IPS-20b (cell line): ENCODE results near the gene ANKRD18B.
"Not testable (repeated sequence)": the region's sequence is repeated elsewhere in the genome, so short reads cannot be mapped to it uniquely, and the experiment has no call there.

Experiments
- H3K27ac ChIP-seq: one replicate; pipeline ENCODE4 v1.5.1; 2013; ENCODE audit warnings: low read length
- H3K27me3 ChIP-seq: 2 replicates; pipeline ENCODE4 v1.6.1; 2013; ENCODE audit warnings: mild to moderate bottlenecking, low read length, inconsistent platforms; ENCODE audit not compliant: insufficient read depth
- H3K36me3 ChIP-seq: 2 replicates; pipeline ENCODE4 v1.6.1; 2013; ENCODE audit warnings: low read depth, mild to moderate bottlenecking, inconsistent platforms, low read length, moderate library complexity; ENCODE audit not compliant: insufficient read depth
- H3K4me1 ChIP-seq: 2 replicates; pipeline ENCODE4 v1.6.1; 2013; ENCODE audit warnings: mild to moderate bottlenecking, control low read depth, inconsistent platforms, low read length, moderate library complexity; ENCODE audit not compliant: insufficient read depth
- H3K4me3 ChIP-seq: 2 replicates; pipeline ENCODE4 v1.5.1; 2013; ENCODE audit warnings: mild to moderate bottlenecking, low read length, inconsistent platforms
- H3K9ac ChIP-seq: 2 replicates; pipeline ENCODE4 v1.6.1; 2013; ENCODE audit warnings: low read depth, mild to moderate bottlenecking, inconsistent platforms, low read length, moderate library complexity
- H3K9me3 ChIP-seq: 2 replicates; pipeline ENCODE4 v1.6.1; 2013; ENCODE audit warnings: mild to moderate bottlenecking, low read depth, low read length, inconsistent platforms; ENCODE audit not compliant: insufficient read depth

Gene ANKRD18B

DNA sequence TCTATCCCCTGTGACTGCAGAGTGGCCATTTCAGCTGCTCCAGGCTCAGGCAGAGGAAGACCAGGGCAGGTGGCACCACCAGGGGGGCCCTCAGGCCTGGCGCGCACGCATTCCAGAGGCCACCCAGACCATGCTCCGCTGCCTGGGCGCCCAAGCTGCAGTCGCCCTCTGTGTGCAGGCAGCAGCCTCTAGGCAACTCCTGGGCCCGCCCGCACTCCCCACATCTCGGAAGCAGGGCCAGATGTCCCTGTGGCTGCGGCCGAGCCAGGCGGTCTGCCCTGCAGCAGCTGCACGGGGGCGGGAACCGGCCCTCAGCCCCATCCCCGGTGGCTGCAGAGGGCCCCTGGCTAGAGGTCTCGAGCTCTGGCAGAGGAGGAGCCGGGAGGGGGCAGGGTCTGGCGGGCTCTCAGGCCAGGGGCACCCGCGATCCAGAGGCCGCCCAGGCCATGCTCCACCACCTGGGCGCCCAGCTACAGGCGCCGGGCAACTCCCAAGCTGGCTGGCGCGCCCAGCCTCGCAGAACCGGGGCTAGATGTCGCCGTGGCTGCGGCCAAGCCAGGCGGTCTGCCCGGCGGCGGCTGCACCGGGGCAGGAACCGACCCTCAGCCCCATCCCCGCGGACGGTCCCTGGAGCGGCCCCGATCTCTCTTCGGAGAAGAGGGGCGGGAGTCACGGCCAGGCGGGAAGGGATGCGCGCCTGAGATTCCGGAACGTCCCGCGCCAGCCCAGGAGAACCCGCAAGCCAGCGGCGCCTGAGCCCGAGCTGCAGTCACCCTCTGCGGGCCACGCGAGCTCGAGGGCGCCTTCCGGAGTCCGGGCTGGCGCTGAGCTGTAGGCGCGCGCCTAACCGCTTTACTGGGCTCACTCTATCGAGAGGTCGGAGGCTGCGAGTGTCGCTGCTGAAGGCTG is at the start of gene ANKRD18B:
Gene ANKRD18B (plus strand): TSS at position 855 of the 909 bp plus-strand sequence. CDS start 239 bp downstream, outside the sequence.
- not testable (repeated sequence) for H3K27ac ChIP-seq, H3K4me1 ChIP-seq, H3K36me3 ChIP-seq, H3K9me3 ChIP-seq
- H3K4me3 ChIP-seq: peak within 1 kb of the TSS; percentile 76
- H3K9ac ChIP-seq: peak within 1 kb of the TSS; percentile 71; the same call in 1 of the 2 replicates
- peaks cover 11% of the 10 kb centered on the region; the same call in 1 of the 2 replicates for H3K27me3 ChIP-seq

DNA sequence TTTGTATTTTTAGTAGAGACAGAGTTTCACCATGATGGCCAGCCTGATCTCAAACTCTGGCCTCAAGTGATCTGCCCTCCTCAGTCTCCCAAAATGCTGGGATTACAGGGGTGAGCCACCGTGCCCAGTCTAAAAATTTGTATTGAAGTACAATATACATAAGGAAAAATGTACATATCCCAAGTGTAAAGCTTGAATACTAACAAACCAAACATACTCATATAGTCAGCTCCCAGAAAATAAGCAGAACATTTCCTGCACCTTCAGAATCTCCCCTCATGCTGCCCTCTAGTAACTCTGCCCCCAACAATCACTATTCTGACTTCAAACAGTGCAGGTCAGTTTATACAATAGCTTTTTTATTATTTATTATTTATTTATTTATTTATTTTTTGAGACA is 48.7 kb upstream of the ANKRD18B start:
- H3K9me3 ChIP-seq: no peaks in the 10 kb centered on the region
- H3K27ac ChIP-seq: no peak overlapping the region
- H3K4me1 ChIP-seq: peaks cover 2% of the 10 kb centered on the region; the same call in 1 of the 2 replicates
- no peak overlapping the region for H3K9ac ChIP-seq
- H3K36me3 ChIP-seq: peaks cover 21% of the 10 kb centered on the region
- H3K4me3 ChIP-seq: no peak overlapping the region
- H3K27me3 ChIP-seq: no peaks in the 10 kb centered on the region

GRCh38 chr9:33476503-33476902 is 47.5 kb upstream of the ANKRD18B start:
- peaks cover 2% of the 10 kb centered on the region; the same call in 1 of the 2 replicates for H3K4me1 ChIP-seq

GRCh38 chr9:33480106-33480505 is 43.9 kb upstream of the ANKRD18B start:
- no peaks in the 10 kb centered on the region for H3K4me1 ChIP-seq
- no peak overlapping the region for H3K9ac ChIP-seq
- H3K36me3 ChIP-seq: no peaks in the 10 kb centered on the region
- H3K4me3 ChIP-seq: no peak overlapping the region
- no peaks in the 10 kb centered on the region for H3K9me3 ChIP-seq
- H3K27ac ChIP-seq: no peak overlapping the region
- no peaks in the 10 kb centered on the region for H3K27me3 ChIP-seq

More at GRCh38 chr9:33476503-33476902, 47.5 kb upstream of the ANKRD18B start:
- Histone ChIP-seq H3K9me3 (no peaks in the 10 kb centered on the region), H3K9ac (no peak overlapping the region), H3K36me3 (peaks cover 10% of the 10 kb centered on the region), H3K27ac (no peak overlapping the region), H3K4me3 (no peak overlapping the region), H3K27me3 (no peaks in the 10 kb centered on the region)

- H3K27ac ChIP-seq: no peak overlapping the region
- H3K27me3 ChIP-seq: no peaks in the 10 kb centered on the region
- H3K4me3 ChIP-seq: no peak overlapping the region
Measured at GRCh38 chr9:33480976-33481375, 43.1 kb upstream of the ANKRD18B start.

GRCh38 chr9:33485312-33485711 is 38.7 kb upstream of the ANKRD18B start:
- not testable (repeated sequence) for H3K4me3 ChIP-seq, H3K9ac ChIP-seq, H3K27ac ChIP-seq, H3K9me3 ChIP-seq, H3K4me1 ChIP-seq, H3K27me3 ChIP-seq, H3K36me3 ChIP-seq

More at GRCh38 chr9:33480976-33481375, 43.1 kb upstream of the ANKRD18B start:
- Histone ChIP-seq H3K9ac (no peak overlapping the region), H3K9me3 (no peaks in the 10 kb centered on the region), H3K4me1 (no peaks in the 10 kb centered on the region), H3K36me3 (no peaks in the 10 kb centered on the region)

DNA sequence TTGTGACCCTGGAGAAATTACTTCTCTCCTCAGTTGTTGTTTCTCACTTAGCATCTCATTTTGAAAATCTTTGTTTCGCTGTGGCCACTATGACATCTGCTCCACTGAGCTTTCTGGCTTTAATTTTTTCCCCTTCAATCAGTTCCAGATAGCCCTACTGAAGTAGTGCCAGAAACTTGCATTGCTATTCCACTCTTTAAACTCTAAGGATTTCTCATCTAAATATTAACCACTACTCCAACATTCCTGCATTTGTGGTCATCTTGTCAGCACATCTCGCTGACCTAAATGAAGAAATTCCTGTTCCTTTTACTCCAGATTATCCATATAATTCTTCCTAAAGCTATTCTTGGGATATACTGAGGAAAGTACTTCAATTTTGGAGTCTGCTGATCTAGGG is 35.0 kb upstream of the ANKRD18B start:
- Histone ChIP-seq H3K27me3 (no peaks in the 10 kb centered on the region), H3K27ac (no peak overlapping the region), H3K9ac (no peak overlapping the region), H3K4me3 (no peak overlapping the region), H3K36me3 (no peaks in the 10 kb centered on the region), H3K9me3 (no peaks in the 10 kb centered on the region), H3K4me1 (no peaks in the 10 kb centered on the region)

DNA sequence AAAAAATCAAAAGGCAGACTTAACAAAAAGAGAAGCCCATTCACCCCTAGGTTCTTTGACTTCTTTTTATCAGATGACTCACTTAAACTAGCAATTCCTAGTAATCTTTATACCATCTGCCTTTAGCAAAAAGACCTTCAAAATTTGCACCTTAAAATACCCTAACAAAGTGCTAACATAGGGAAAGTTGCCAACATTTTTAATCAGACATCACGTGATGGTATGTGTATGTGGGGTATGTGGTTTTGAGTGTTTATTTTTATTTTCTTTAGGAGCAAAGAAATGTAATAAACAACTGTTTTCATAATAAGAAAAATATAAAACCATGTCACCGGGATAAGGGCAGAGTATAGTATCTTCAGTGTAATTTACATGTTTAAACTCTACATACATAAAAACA is 30.2 kb upstream of the ANKRD18B start:
- H3K4me1 ChIP-seq, H3K9ac ChIP-seq, H3K4me3 ChIP-seq, H3K27me3 ChIP-seq, H3K36me3 ChIP-seq, H3K27ac ChIP-seq, H3K9me3 ChIP-seq: not testable (repeated sequence)

DNA sequence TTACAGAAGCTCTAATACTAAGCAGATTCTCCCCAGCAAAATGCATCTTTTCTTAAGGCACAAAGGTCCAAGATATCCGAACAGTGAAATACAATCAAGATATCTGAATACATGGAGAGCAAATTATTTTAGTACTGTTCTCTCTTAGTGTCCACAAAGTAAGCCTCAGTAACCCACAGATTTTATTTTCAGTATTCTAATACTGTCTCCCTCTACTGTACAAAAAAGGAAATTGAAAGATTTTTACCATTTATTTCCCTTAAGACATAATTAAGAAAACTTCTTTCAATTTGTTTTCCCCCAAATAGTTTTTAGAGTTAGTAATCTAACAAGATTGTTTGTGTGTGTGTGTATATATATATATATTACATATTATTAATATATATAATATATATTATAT is 25.7 kb upstream of the ANKRD18B start:
- Histone ChIP-seq H3K4me3 (no peak overlapping the region), H3K27me3 (no peaks in the 10 kb centered on the region), H3K9me3 (no peaks in the 10 kb centered on the region), H3K36me3 (no peaks in the 10 kb centered on the region), H3K27ac (no peak overlapping the region), H3K9ac (no peak overlapping the region), H3K4me1 (no peaks in the 10 kb centered on the region)

DNA sequence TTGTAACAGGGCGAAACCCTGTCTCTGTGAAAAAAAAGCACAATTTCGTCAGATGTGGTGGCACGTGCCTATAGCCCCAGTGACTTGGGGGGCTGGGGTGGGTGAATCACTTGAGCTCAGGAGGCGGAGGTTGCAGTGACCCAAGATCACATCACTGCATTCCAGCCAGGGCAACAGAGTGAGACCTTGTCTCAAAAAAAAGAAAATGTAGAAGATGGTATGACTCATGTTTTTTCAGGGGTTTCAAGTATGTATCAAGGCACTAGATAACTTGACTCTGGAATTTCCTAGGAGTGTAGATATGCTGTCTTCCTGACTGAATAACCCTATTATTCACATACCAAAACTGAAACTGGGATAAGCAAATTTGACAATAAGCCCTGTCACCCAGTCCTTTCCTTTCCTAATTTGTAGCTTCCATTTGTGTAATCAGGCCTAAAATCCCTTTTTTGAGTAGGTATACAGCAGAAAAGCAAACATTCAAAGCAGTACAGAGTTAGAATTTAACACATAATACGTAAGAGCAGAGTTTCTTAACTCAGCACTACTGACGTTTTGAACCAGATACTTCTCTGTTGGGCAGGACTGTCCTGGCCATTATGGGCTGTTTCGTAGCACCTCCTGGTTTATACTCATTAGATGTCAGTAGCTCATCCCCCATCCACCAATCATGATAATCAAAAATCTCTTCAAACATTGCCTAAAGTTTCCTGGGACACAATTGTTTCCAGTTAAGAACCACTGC is 17.3 kb upstream of the ANKRD18B start:
- no peaks in the 10 kb centered on the region for H3K36me3 ChIP-seq
- no peak overlapping the region for H3K27ac ChIP-seq
- no peak overlapping the region for H3K4me3 ChIP-seq
- no peaks in the 10 kb centered on the region for H3K27me3 ChIP-seq
- H3K9me3 ChIP-seq: no peaks in the 10 kb centered on the region
- no peaks in the 10 kb centered on the region for H3K4me1 ChIP-seq
- no peak overlapping the region for H3K9ac ChIP-seq

DNA sequence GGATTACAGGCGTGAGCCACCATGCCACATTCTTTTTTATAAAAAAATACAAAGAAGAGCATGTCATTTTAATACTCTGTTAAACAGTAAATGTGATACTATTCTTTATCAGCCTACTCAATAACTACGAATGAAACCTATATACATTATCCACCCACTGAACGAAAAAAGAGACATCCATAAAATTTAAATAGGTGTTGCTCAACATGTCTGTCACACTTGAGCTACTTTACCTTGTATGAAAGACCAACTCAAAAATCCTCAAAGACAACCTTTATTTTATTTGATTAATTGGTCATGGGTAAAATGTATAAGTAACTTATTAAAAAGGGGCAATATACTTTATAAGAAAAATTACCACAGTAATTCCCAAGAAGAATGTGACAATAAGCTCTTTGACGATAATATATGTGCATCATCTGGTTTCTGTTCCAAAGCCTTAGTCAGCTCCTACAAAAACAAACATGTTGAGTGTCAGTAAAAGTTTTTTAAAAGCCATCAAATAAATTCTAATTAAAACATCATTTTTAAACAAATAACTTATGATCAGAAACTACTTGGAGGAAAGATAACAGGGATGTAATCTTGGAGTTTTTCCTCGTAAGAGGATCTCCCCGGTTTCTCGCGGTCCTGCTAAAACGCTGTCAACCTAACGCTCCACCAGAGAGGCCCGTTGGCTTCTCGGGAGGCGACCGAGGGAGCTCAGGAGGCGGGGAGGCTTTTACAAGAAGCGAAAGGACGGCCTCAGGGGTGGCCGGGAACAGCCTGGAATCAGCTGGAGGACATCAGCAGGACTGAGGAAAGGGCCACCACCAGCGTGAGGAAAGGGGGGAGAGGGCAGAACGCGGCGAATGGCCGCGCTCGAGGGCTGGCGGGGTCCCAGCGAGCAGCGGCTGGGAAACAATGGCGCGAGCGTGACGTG is 13.5 kb upstream of the ANKRD18B start:
- no peaks in the 10 kb centered on the region for H3K27me3 ChIP-seq
- H3K36me3 ChIP-seq: no peaks in the 10 kb centered on the region
- peak overlapping the region; percentile 83 for H3K4me3 ChIP-seq
- H3K9ac ChIP-seq: peak overlapping the region; percentile 84
- no peaks in the 10 kb centered on the region for H3K4me1 ChIP-seq
- H3K9me3 ChIP-seq: no peaks in the 10 kb centered on the region
- H3K27ac ChIP-seq: no peak overlapping the region
